GM12892 (cell line): Measurements from ENCODE around the gene CSF1R.
"Not testable (repeated sequence)": the region's sequence is repeated elsewhere in the genome, so short reads cannot be mapped to it uniquely, and the experiment has no call there.

ENCODE experiments used
- DNase-seq: peaks from one replicate; pipeline ENCODE4 v3.0.0; 2011; ENCODE audit not compliant: insufficient read length
- FAIRE-seq: peaks from 2 replicates; lab custom pipeline; 2011; peaks lifted over from hg19 to GRCh38; lab: Jason Lieb, UNC
- POLR2A ChIP-seq: IDR thresholded peaks from 2 replicates; pipeline ENCODE4 v1.6.1; 2011; ENCODE audit warnings: low read depth, low read length, control low read depth
- POLR2AphosphoS5 ChIP-seq: IDR thresholded peaks from 2 replicates; pipeline ENCODE4 v1.6.1; 2011; ENCODE audit warnings: low read depth, low read length, control low read depth
- TAF1 ChIP-seq: IDR thresholded peaks from 2 replicates; pipeline ENCODE4 v1.6.1; 2011; ENCODE audit warnings: low read depth, mild to moderate bottlenecking, control low read depth, low read length, borderline replicate concordance

The CSF1R gene

GRCh38 chr5:150056075-150056443, 30.3 kb downstream of the CSF1R start:
- no peak for DNase-seq
- TF ChIP-seq POLR2AphosphoS5 (no peak), POLR2A (no peak), TAF1 (no peak)
- no peak for FAIRE-seq

- DNase-seq, result no peak
- FAIRE-seq, result no peak
- TF ChIP-seq TAF1 (no peak), POLR2AphosphoS5 (no peak), POLR2A (no peak)
Observed at GRCh38 chr5:150055326-150056074, 30.9 kb downstream of the CSF1R start.

- TF ChIP-seq POLR2AphosphoS5, result no peak
- no peak for TF ChIP-seq POLR2A
- TF ChIP-seq TAF1, result no peak
- no peak for DNase-seq
- FAIRE-seq, result no peak
Observed at GRCh38 chr5:150054569-150054968, 31.8 kb downstream of the CSF1R start.

GRCh38 chr5:150053713-150054392, 32.5 kb downstream of the CSF1R start:
- no peak for FAIRE-seq
- no peak for DNase-seq
- no peak for TF ChIP-seq TAF1

- no peak for TF ChIP-seq POLR2AphosphoS5
- TF ChIP-seq TAF1, result no peak
- no peak for TF ChIP-seq POLR2A
- FAIRE-seq (no peak), DNase-seq (no peak)
Observed at GRCh38 chr5:150052956-150053712, 33.2 kb downstream of the CSF1R start.

GRCh38 chr5:150052226-150052955, 34.0 kb downstream of the CSF1R start:
- TF ChIP-seq POLR2A, result no peak
- no peak for TF ChIP-seq POLR2AphosphoS5
- no peak for TF ChIP-seq TAF1
- DNase-seq, result no peak
- FAIRE-seq, result no peak

GRCh38 chr5:150051657-150052195, 34.6 kb downstream of the CSF1R start:
- no peak for FAIRE-seq
- DNase-seq, result no peak
- no peak for TF ChIP-seq TAF1
- no peak for TF ChIP-seq POLR2AphosphoS5
- TF ChIP-seq POLR2A, result no peak

- not testable (repeated sequence) for DNase-seq, FAIRE-seq
Observed at GRCh38 chr5:150050172-150050811, 36.1 kb downstream of the CSF1R start.

GRCh38 chr5:150046031-150046430, 40.3 kb downstream of the CSF1R start:
- TF ChIP-seq POLR2A, result no peak
- no peak for TF ChIP-seq POLR2AphosphoS5
- no peak for TF ChIP-seq TAF1
- DNase-seq (no peak), FAIRE-seq (no peak)

GRCh38 chr5:150045549-150045948, 40.8 kb downstream of the CSF1R start:
- no peak for DNase-seq
- no peak for TF ChIP-seq POLR2A
- no peak for FAIRE-seq

- TF ChIP-seq TAF1 (no peak), POLR2A (no peak), POLR2AphosphoS5 (no peak)
- DNase-seq (no peak), FAIRE-seq (no peak)
Observed at GRCh38 chr5:150044712-150045111, 41.6 kb downstream of the CSF1R start.

- no peak for DNase-seq
- no peak for FAIRE-seq
- no peak for TF ChIP-seq POLR2A
- TF ChIP-seq POLR2AphosphoS5, result no peak
- TF ChIP-seq TAF1, result no peak
Observed at GRCh38 chr5:150044329-150044681, 42.0 kb downstream of the CSF1R start.
